SIG-M5 (cell line): ENCODE measurements around the gene GABRA4.

Experiments used
- DNase-seq: peaks from one replicate; lab custom pipeline; 2025; lab: John Stamatoyannopoulos, UW

GABRA4 gene

GRCh38 chr4:46927201-46927600 is 66.2 kb downstream of the GABRA4 start:
- DNase-seq: no peak

GRCh38 chr4:46924789-46925529 is 68.4 kb downstream of the GABRA4 start:
- DNase-seq: no peak

- no peak for DNase-seq
These were observed 71.2 kb downstream of the GABRA4 start for GRCh38 chr4:46922205-46922604.

GRCh38 chr4:46909078-46909477 is 84.3 kb downstream of the GABRA4 start, which contains the start of gene COX7B2:
Gene COX7B2 (minus strand): TSS chr4:46909245. CDS start chr4:46735192, 174,053 bp downstream.
- no peak for DNase-seq

- DNase-seq: no peak
These were observed 85.2 kb downstream of the GABRA4 start for GRCh38 chr4:46908148-46908547.

- DNase-seq: no peak
These were observed 93.3 kb downstream of the GABRA4 start for GRCh38 chr4:46900082-46900481.

- no peak for DNase-seq
These were observed 98.6 kb downstream of the GABRA4 start for GRCh38 chr4:46894826-46895225.

GRCh38 chr4:46890056-46890455 is 103.3 kb downstream of the GABRA4 start:
- DNase-seq: no peak

GRCh38 chr4:46889410-46889809 is 104.0 kb downstream of the GABRA4 start:
- DNase-seq: no peak

- DNase-seq: no peak
These were observed 106.7 kb downstream of the GABRA4 start for GRCh38 chr4:46886711-46887110.

- no peak for DNase-seq
These were observed 114.7 kb downstream of the GABRA4 start for GRCh38 chr4:46878641-46879040.

- DNase-seq: no peak
These were observed 118.6 kb downstream of the GABRA4 start for GRCh38 chr4:46874811-46875210.

GRCh38 chr4:46870411-46870810 is 123.0 kb downstream of the GABRA4 start:
- no peak for DNase-seq
